Glutamatergic neuron (in vitro differentiated cells): ENCODE measurements around the gene NEK10. TPM values are rescaled to one million over a fixed set of nuclear protein-coding genes. Genes with fewer than 3 reads are reported as not detected.

Source experiments
- DNase-seq: peaks from one replicate; pipeline ENCODE4 v3.0.0; 2022
- H3K27ac Mint-ChIP-seq: one replicate; pipeline ENCODE4 v1.8.0; 2020; ENCODE audit warnings: mild to moderate bottlenecking, mixed read lengths, inconsistent platforms; ENCODE audit not compliant: unreplicated experiment
- H3K27me3 Mint-ChIP-seq: one replicate; pipeline ENCODE4 v1.8.0; 2020; ENCODE audit warnings: mild to moderate bottlenecking, moderate library complexity, mixed read lengths, inconsistent platforms; ENCODE audit not compliant: unreplicated experiment
- H3K36me3 Mint-ChIP-seq: one replicate; pipeline ENCODE4 v1.8.0; 2020; ENCODE audit warnings: mild to moderate bottlenecking, mixed read lengths, inconsistent platforms; ENCODE audit not compliant: unreplicated experiment
- H3K4me1 Mint-ChIP-seq: one replicate; pipeline ENCODE4 v1.8.0; 2020; ENCODE audit warnings: mild to moderate bottlenecking, low read depth, mixed read lengths, inconsistent platforms; ENCODE audit not compliant: unreplicated experiment
- H3K4me3 Mint-ChIP-seq: one replicate; pipeline ENCODE4 v1.8.0; 2020; ENCODE audit warnings: mild to moderate bottlenecking, mixed read lengths, inconsistent platforms; ENCODE audit not compliant: unreplicated experiment
- H3K9me3 Mint-ChIP-seq: one replicate; pipeline ENCODE4 v1.8.0; 2020; ENCODE audit warnings: mild to moderate bottlenecking, moderate library complexity, mixed read lengths, inconsistent platforms; ENCODE audit not compliant: unreplicated experiment
- CTCF ChIP-seq: fragments of 200-600 bp; sonication (generic); IDR thresholded peaks from one replicate; pipeline ENCODE4 v1.5.0; 2021; ENCODE audit not compliant: partially characterized antibody, unreplicated experiment
- total RNA-seq: library from RNA; stranded (reverse); fragmentation: NEBNext Ultra II Directional; extraction: Animal tissue kit (Norgen Biotek cat#: 25700); gene quantifications from one replicate; pipeline ENCODE4 v1.2.1, GENCODE V29; 2021; ENCODE audit not compliant: unreplicated experiment

Gene NEK10
- total RNA-seq, 1 donor from 2014 or later = 1.5 TPM

- no peak for TF ChIP-seq CTCF
These were observed 7.1 kb upstream of the NEK10 start for GRCh38 chr3:27376109-27376772.

GRCh38 chr3:27366062-27366591, 3.1 kb downstream of the NEK10 start:
- H3K4me3 Mint-ChIP-seq = no peak overlapping the region
- H3K27ac Mint-ChIP-seq = no peak overlapping the region
- peaks cover 3% of the 10 kb centered on the region for H3K4me1 Mint-ChIP-seq
- no peak for TF ChIP-seq CTCF
- no peaks in the 10 kb centered on the region for H3K36me3 Mint-ChIP-seq
- H3K27me3 Mint-ChIP-seq = peaks cover 6% of the 10 kb centered on the region
- peaks cover 3% of the 10 kb centered on the region for H3K9me3 Mint-ChIP-seq
- no peak for DNase-seq

More at GRCh38 chr3:27376109-27376772, 7.1 kb upstream of the NEK10 start:
- Mint-ChIP-seq H3K36me3 (no peaks in the 10 kb centered on the region), H3K4me3 (no peak overlapping the region), H3K27me3 (peaks cover 4% of the 10 kb centered on the region), H3K9me3 (no peaks in the 10 kb centered on the region), H3K27ac (no peak overlapping the region), H3K4me1 (no peaks in the 10 kb centered on the region)
- no peak for DNase-seq

GRCh38 chr3:27360113-27361078, 8.8 kb downstream of the NEK10 start:
- Mint-ChIP-seq H3K36me3 (no peaks in the 10 kb centered on the region), H3K9me3 (no peaks in the 10 kb centered on the region)
- DNase-seq = no peak

GRCh38 chr3:27358372-27358771, 10.8 kb downstream of the NEK10 start:
- H3K4me1 Mint-ChIP-seq = peaks cover 5% of the 10 kb centered on the region
- no peak for TF ChIP-seq CTCF
- H3K36me3 Mint-ChIP-seq = no peaks in the 10 kb centered on the region
- no peak overlapping the region for H3K4me3 Mint-ChIP-seq
- no peak overlapping the region for H3K27ac Mint-ChIP-seq
- no peaks in the 10 kb centered on the region for H3K27me3 Mint-ChIP-seq
- H3K9me3 Mint-ChIP-seq = no peaks in the 10 kb centered on the region
- DNase-seq = no peak

More at GRCh38 chr3:27360113-27361078, 8.8 kb downstream of the NEK10 start:
- no peaks in the 10 kb centered on the region for H3K27me3 Mint-ChIP-seq
- H3K4me1 Mint-ChIP-seq = peaks cover 5% of the 10 kb centered on the region
- no peak overlapping the region for H3K27ac Mint-ChIP-seq
- no peak overlapping the region for H3K4me3 Mint-ChIP-seq
- TF ChIP-seq CTCF = no peak
